SJCRH30 (cell line): ENCODE data around the gene PARD3. TPM values are rescaled to one million over a fixed set of nuclear protein-coding genes. Genes with fewer than 3 reads are reported as not detected.

Experiments used
- DNase-seq, 2 experiments: peaks; one replicate each; pipeline ENCODE4 v3.0.0-alpha.2; 2015 to 2020
- H3K27ac ChIP-seq: fragments of 250-450 bp; sonication (Bioruptor Pico); 2 replicates; pipeline ENCODE4 v1.5.1; 2020; ENCODE audit warnings: mild to moderate bottlenecking, moderate library complexity
- H3K27me3 ChIP-seq: fragments of 250-450 bp; sonication (Bioruptor Pico); 2 replicates; pipeline ENCODE4 v1.5.1; 2020; ENCODE audit warnings: mild to moderate bottlenecking, moderate library complexity
- H3K36me3 ChIP-seq: fragments of 250-450 bp; sonication (Bioruptor Pico); 2 replicates; pipeline ENCODE4 v1.5.1; 2020; ENCODE audit warnings: mild to moderate bottlenecking, moderate library complexity
- H3K4me1 ChIP-seq: fragments of 250-450 bp; sonication (Bioruptor Pico); 2 replicates; pipeline ENCODE4 v1.5.1; 2020; ENCODE audit warnings: mild to moderate bottlenecking, moderate library complexity
- H3K4me3 ChIP-seq: fragments of 250-450 bp; sonication (Bioruptor Pico); 2 replicates; pipeline ENCODE4 v1.5.1; 2020; ENCODE audit warnings: mild to moderate bottlenecking, moderate library complexity
- H3K9me3 ChIP-seq: fragments of 250-450 bp; sonication (Bioruptor Pico); replicated peaks from 2 replicates; pipeline ENCODE4 v1.5.1; 2020; ENCODE audit warnings: mild to moderate bottlenecking, moderate library complexity
- total RNA-seq: library from RNA; depleted of rRNA; stranded (reverse); fragments of >200 nt; shearing (Covaris generic); gene quantifications from 2 replicates; pipeline ENCODE4 v1.2.3, GENCODE V29; 2014

PARD3 gene
- total RNA-seq, 1 experiment from 2014 or later, result 58.7 TPM

DNA sequence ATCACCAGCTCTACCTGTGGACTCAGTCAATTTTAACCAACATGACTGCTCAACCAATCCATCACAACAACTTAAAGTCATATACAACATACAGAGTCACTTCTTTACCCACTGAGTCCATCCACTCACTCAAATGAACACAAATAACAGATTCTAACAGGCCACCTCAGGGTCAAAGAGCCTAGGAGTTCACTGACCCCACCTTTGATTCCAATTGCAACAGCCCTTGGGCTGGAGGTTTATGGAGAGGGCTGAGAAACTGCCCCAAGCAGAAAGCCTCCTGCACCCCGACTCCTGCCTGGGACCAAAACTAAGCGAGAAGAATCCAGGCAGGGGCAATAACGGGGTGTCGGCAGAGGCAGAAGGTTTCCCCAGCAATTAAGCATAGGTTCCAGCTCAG is 263.8 kb downstream of the PARD3 start:
- Histone ChIP-seq H3K27me3 (no peaks in the 10 kb centered on the region), H3K27ac (no peak overlapping the region), H3K9me3 (no peaks in the 10 kb centered on the region), H3K4me3 (no peak overlapping the region), H3K4me1 (no peaks in the 10 kb centered on the region), H3K36me3 (no peaks in the 10 kb centered on the region)
- DNase-seq, result no peak

GRCh38 chr10:34549953-34550352 is 265.1 kb downstream of the PARD3 start:
- Histone ChIP-seq H3K36me3 (no peaks in the 10 kb centered on the region), H3K4me1 (no peaks in the 10 kb centered on the region), H3K9me3 (no peaks in the 10 kb centered on the region), H3K27ac (no peak overlapping the region), H3K4me3 (no peak overlapping the region), H3K27me3 (no peaks in the 10 kb centered on the region)
- no peak for DNase-seq

DNA sequence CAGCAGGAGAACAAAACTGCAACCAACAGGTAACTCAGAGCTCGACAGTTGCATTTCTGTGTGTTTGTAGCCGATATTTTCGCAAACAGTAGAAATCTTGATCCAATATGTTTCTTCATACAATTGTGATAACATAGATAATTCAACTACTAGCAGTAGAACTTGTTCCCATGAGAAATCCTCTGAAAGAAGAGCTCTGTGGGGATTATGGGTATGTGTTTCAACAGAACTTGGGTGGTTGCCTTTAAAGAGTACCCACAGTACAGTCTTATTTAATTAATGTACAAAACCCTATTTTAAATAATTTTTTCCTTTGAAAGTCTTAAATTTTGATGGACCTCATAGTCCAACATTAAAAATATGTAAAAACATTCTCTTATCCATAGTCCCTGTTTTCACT is 266.1 kb downstream of the PARD3 start:
- DNase-seq, result no peak
- Histone ChIP-seq H3K27me3 (no peaks in the 10 kb centered on the region), H3K4me3 (no peak overlapping the region), H3K27ac (no peak overlapping the region), H3K36me3 (no peaks in the 10 kb centered on the region), H3K4me1 (no peaks in the 10 kb centered on the region), H3K9me3 (no peaks in the 10 kb centered on the region)

DNA sequence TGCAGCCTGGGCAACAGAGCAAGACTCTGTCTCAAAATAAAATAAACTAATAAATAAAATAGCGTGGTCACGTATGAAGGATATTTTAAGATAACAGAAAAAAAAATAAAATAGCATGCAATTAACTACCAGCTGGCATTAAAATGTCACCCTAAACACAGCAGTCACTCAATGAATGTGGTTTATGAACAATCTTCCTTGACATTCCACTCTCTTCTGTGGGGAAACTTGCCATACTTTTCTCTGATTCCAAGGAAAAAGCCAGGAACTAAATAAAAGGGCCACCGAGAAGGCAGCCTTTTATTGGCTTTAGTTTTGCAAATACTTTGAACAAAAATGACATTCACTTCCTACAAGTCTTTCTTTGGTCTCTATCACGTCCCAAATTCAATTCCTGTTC is 266.6 kb downstream of the PARD3 start:
- H3K9me3 ChIP-seq, result no peaks in the 10 kb centered on the region
- H3K27ac ChIP-seq, result no peak overlapping the region
- DNase-seq, result no peak
- no peaks in the 10 kb centered on the region for H3K36me3 ChIP-seq
- no peak overlapping the region for H3K4me3 ChIP-seq
- no peaks in the 10 kb centered on the region for H3K27me3 ChIP-seq
- no peaks in the 10 kb centered on the region for H3K4me1 ChIP-seq

DNA sequence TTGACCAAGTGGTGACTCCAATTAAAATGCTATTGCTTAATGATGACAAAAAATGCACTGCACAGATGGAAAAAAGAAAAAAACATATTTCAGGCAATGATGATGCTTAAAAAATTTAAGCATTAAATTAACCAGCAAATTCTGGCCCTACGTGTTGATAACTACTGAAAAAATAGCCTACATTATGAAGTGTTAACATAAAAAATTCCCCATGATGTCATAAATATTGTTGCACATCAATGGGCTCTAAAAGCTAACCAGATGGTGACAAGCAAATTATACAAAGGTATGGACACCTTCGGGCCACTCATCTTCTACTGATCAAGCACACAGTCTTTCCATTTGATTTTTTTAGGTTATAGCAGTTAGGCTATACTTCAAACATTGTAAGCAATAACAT is 267.4 kb downstream of the PARD3 start:
- Histone ChIP-seq H3K27me3 (no peaks in the 10 kb centered on the region), H3K9me3 (no peaks in the 10 kb centered on the region), H3K36me3 (no peaks in the 10 kb centered on the region), H3K4me3 (no peak overlapping the region), H3K27ac (no peak overlapping the region), H3K4me1 (no peaks in the 10 kb centered on the region)
- no peak for DNase-seq

GRCh38 chr10:34547291-34547690 is 267.8 kb downstream of the PARD3 start:
- no peak overlapping the region for H3K27ac ChIP-seq
- no peak overlapping the region for H3K4me3 ChIP-seq

DNA sequence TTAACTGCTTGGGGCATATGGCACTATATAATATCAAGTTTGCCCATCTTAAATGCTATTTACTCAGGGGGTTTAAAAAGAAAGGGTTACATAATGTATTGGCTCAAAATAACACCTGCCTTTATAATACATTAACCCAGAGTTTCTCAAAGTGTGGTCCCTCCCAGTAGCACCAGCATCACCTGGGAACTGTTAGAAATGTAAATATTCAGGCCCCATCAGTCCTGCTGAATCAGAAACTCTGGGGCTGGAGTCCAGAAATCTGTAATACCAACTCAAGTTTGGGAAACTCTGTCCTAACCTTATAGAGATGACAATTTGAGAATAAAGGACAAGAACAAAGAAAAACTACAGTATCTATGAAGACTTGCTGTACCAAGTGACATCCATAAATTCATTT is 270.7 kb downstream of the PARD3 start:
- Histone ChIP-seq H3K4me3 (no peak overlapping the region), H3K36me3 (no peaks in the 10 kb centered on the region), H3K27ac (no peak overlapping the region), H3K4me1 (no peaks in the 10 kb centered on the region), H3K27me3 (no peaks in the 10 kb centered on the region), H3K9me3 (no peaks in the 10 kb centered on the region)
- no peak for DNase-seq

More at GRCh38 chr10:34547291-34547690, 267.8 kb downstream of the PARD3 start:
- no peaks in the 10 kb centered on the region for H3K36me3 ChIP-seq
- H3K4me1 ChIP-seq, result no peaks in the 10 kb centered on the region
- no peaks in the 10 kb centered on the region for H3K27me3 ChIP-seq
- no peaks in the 10 kb centered on the region for H3K9me3 ChIP-seq
- DNase-seq, result no peak

DNA sequence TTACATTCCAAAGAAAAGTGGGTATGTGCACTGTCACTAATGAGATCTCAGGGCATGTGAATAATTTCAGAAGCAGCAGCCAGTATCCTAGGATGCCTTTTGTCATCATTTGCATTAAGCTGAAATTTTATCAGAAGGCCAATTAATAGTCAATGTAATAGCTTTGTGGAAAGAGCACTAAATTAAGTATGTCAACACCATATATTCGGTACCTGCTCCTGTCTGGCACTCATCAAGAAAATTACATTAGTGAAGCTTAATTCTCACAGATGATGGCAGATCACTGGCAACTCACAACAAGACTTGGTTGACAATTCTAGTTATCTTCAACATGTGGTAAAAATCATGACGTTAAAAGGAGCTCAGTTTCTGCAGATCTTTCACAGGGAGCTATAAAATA is 271.4 kb downstream of the PARD3 start:
- H3K4me3 ChIP-seq, result no peak overlapping the region
- no peak for DNase-seq
- H3K9me3 ChIP-seq, result no peaks in the 10 kb centered on the region
- no peak overlapping the region for H3K27ac ChIP-seq
- H3K36me3 ChIP-seq, result no peaks in the 10 kb centered on the region
- no peaks in the 10 kb centered on the region for H3K27me3 ChIP-seq
- H3K4me1 ChIP-seq, result no peaks in the 10 kb centered on the region

DNA sequence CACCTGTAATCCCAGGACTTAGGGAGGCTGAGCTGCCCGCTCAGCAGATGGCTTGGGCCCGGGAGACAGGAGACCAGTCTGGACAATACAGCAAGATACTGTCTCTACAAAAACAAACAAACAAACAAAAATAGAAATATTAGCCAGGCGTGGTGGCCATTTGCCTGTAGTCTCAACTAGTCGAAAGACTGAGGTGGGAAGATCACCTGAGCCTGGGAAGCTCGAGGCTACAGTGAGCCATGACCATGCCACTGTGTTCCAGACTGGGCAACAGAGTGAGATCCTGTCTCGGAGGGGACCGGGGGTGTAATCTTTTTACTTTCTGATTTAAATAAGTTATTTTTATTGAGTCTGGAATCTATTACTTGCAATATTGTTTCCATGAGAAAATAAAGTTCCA is 274.6 kb downstream of the PARD3 start:
- Histone ChIP-seq H3K27ac (no peak overlapping the region), H3K36me3 (no peaks in the 10 kb centered on the region), H3K9me3 (no peaks in the 10 kb centered on the region), H3K4me1 (no peaks in the 10 kb centered on the region), H3K4me3 (no peak overlapping the region), H3K27me3 (no peaks in the 10 kb centered on the region)
- DNase-seq, result no peak

- Histone ChIP-seq H3K36me3 (no peaks in the 10 kb centered on the region), H3K4me1 (no peaks in the 10 kb centered on the region), H3K4me3 (no peak overlapping the region), H3K27me3 (no peaks in the 10 kb centered on the region), H3K9me3 (no peaks in the 10 kb centered on the region), H3K27ac (no peak overlapping the region)
- no peak for DNase-seq
Measured at GRCh38 chr10:34539533-34540315, 275.4 kb downstream of the PARD3 start.

DNA sequence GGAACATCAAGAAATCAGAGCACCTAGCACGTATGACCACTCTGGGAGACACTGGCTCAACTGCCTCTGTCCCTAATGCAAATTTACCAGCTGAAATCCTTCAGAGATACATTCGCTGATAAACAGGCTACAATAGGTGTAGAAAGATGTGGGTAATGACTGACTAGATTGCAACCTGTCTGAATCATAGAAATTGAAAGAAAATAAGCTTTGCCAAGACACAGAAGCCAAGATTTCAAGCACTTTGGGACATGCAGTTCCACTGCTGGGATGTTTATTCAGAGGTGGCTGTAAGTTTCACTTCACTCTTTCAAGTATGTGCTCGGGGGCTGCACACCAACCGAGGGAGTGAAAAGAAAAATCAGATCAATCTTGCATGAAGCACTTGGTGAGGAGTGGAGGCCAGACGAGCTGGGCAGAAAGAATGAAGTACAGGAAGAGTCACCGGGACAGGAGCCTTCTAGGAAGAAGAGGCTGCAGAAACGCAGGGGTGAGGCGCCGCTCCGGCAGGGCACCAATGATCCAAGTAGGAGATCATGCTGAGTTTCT is 276.7 kb downstream of the PARD3 start:
- Histone ChIP-seq H3K4me3 (no peak overlapping the region), H3K27ac (no peak overlapping the region), H3K9me3 (no peaks in the 10 kb centered on the region), H3K27me3 (no peaks in the 10 kb centered on the region), H3K4me1 (no peaks in the 10 kb centered on the region), H3K36me3 (no peaks in the 10 kb centered on the region)
- DNase-seq, result no peak

DNA sequence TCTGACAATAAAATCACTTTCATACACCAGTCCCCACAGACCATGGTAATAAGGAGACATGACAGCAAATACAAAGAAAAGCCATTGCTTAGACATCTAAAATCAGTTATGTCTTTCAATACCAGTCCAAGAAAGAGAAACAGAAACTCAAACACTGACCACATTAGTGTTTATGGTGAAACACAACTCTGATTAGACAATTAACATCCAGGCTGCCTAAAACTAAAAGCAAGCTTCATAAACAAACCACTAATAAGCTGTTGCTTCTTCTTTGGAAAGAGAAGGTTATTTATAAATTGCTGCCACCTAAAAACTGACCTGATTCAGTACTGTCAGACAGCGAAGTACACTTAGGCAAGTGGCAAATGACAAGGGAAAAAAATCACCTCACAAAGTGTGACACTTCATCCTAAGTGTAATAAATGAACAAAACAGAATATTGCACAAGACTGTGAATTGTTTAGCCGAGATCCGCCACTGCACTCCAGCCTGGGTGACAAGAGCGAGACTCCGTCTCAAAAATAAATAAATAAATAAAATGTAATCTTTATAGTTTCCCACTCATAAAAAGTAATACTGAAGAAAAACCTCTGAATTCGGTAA is 277.4 kb downstream of the PARD3 start:
- Histone ChIP-seq H3K27ac (no peak overlapping the region), H3K4me1 (no peaks in the 10 kb centered on the region), H3K4me3 (no peak overlapping the region), H3K27me3 (no peaks in the 10 kb centered on the region), H3K36me3 (no peaks in the 10 kb centered on the region), H3K9me3 (no peaks in the 10 kb centered on the region)
- DNase-seq, result no peak

DNA sequence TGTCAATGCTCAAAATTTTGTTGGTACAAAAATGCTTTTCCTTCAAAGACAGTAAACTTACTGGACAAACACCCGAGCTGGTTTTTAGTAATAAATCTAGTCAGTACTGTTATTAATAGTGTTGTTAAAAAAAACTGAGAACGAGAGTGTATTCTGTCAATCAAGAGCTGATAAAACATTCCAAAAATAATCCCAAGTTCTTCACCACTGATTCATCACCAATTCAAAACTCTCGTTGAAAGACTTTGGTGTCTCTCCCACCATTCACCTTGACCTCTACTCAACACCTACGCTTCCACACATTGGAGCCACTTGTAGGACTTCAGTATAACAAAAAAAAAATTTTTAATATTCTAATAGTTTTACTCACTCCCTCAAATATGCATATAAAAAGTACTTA is 279.2 kb downstream of the PARD3 start:
- DNase-seq, result no peak
- H3K36me3 ChIP-seq, result no peaks in the 10 kb centered on the region
- no peak overlapping the region for H3K27ac ChIP-seq
- H3K4me1 ChIP-seq, result no peaks in the 10 kb centered on the region
- no peaks in the 10 kb centered on the region for H3K27me3 ChIP-seq
- H3K4me3 ChIP-seq, result no peak overlapping the region
- H3K9me3 ChIP-seq, result no peaks in the 10 kb centered on the region

DNA sequence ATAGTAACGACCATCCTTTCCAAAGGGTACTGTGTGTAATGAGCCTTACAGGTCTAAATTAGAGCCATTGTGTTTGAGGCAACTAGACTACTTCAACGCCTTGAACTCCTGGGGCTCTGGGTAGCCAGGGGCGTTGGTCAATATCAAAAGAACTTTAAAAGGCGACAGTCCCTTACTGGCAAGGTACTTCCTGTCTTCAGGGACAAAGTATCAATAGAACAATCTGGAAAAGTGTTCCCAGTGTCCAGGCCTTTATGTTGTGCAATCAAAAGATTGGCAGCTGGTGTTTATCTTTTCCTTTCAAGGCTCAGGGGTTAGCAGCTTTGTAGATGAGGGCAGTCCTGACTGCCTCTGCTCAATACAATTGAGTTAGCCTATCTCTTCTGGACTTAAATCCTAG is 284.3 kb downstream of the PARD3 start:
- Histone ChIP-seq H3K4me1 (peaks cover 26% of the 10 kb centered on the region), H3K27ac (no peak overlapping the region), H3K36me3 (no peaks in the 10 kb centered on the region), H3K27me3 (no peaks in the 10 kb centered on the region), H3K4me3 (no peak overlapping the region), H3K9me3 (no peaks in the 10 kb centered on the region)
- DNase-seq, result no peak

GRCh38 chr10:34528320-34528719 is 286.8 kb downstream of the PARD3 start:
- Histone ChIP-seq H3K36me3 (no peaks in the 10 kb centered on the region), H3K27me3 (no peaks in the 10 kb centered on the region), H3K9me3 (no peaks in the 10 kb centered on the region), H3K27ac (peak overlapping the region; percentile 54), H3K4me3 (no peak overlapping the region), H3K4me1 (peaks cover 35% of the 10 kb centered on the region)
- DNase-seq, result peak; percentile 79 to 90
